Pancreas (tissue), 10 donors: ENCODE measurements around the gene TRRAP. TPM values are rescaled to one million over a fixed set of nuclear protein-coding genes. Genes with fewer than 3 reads are reported as not detected.

Experiments used
- ATAC-seq, 4 donors: fragments of 200-7000 bp; cut with Tn5 transposase; one replicate each; pipeline versions ENCODE4 v1.8.0 to v1.9.1; 2020; ENCODE audit warnings: mild to moderate bottlenecking in 4 of 4, moderate library complexity in 4 of 4
- DNase-seq, 6 donors: peaks; one replicate each; pipeline ENCODE4 v3.0.0-alpha.2; 2020
- FAIRE-seq: peaks from 2 replicates; lab custom pipeline; 2012; peaks lifted over from hg19 to GRCh38; lab: Jason Lieb, UNC
- H3K27ac ChIP-seq, 4 donors: fragments of 200-600 bp; sonication (generic); 1 replicate in 3 of 4; 2 replicates in 1 of 4; pipeline versions ENCODE4 v1.5.0 to v1.8.0; 2020
- H3K27me3 ChIP-seq, 4 donors: fragments of 200-600 bp; one replicate each; pipeline ENCODE4 v1.8.0; 2021
- H3K36me3 ChIP-seq, 3 donors: fragments of 200-600 bp; sonication (generic) in 1 of 3; one replicate each; pipeline versions ENCODE4 v1.5.0 to v1.8.0; 2020 to 2021
- H3K4me1 ChIP-seq, 3 donors: fragments of 200-600 bp; one replicate each; pipeline ENCODE4 v1.8.0; 2021
- H3K4me3 ChIP-seq, 4 donors: fragments of 200-600 bp; sonication (generic) in 2 of 4; one replicate each; pipeline versions ENCODE4 v1.5.0 to v1.8.0; 2020 to 2021
- H3K9me3 ChIP-seq, 4 donors: fragments of 200-600 bp; one replicate each; pipeline ENCODE4 v1.8.0; 2021
- CTCF ChIP-seq, 4 donors: fragments of 200-600 bp; sonication (generic) in 3 of 4; IDR thresholded peaks; one replicate each; pipeline versions ENCODE4 v1.5.0 to v1.8.0; 2021; ENCODE audit warnings: antibody characterized with exemption in 4 of 4
- WGBS, 2 donors: extraction: QIAGEN DNeasy Blood & Tissue Kit; methylation state at CpG; one replicate each; pipeline ENCODE4 v1.1.7; 2013; 5-methylcytosine and 5-hydroxymethylcytosine counted together
- intact Hi-C, 3 donors: fragments of 100-400 bp; cut with DNase I; formaldehyde crosslinking; loops; one replicate each; pipeline versions ENCODE4 v1.11.1 to v1.14.2; 2022
- polyA plus RNA-seq, 2 donors: library from polyadenylated mRNA; stranded (reverse); fragments of 200-250 nt; gene quantifications; one replicate each; pipeline ENCODE4 v1.2.3, GENCODE V29; 2013
- total RNA-seq, 6 donors: library from RNA; stranded (reverse); fragmentation: NEBNext Ultra II Directional in 4 of 6; extraction: Animal tissue kit (Norgen Biotek cat#: 25700) in 4 of 6; gene quantifications; one replicate each; pipeline versions ENCODE4 v1.2.1 to v1.2.4, GENCODE V29; 2021 to 2023
- donor health status: healthy with polysubstance abuse.
- donor health status: DM: no; HTN: no; CAD: no; lungs with moderate emphysema.
- donor health status: DM: no; HTN: no; CAD: no.
- donor health status: control.
- donor health status: control.
- donor health status: Bipolar disorder and iron deficiency.
- donor health status: DM: yes; HTN: yes; CAD: no.
- donor health status: DM: no; HTN: no; CAD: no.
- donor health status: DM: no; HTN: no; CAD: no.
- donor health status: DM: yes; HTN: yes; CAD: no.

TRRAP gene
- total and polyA plus RNA-seq, 8 donors, result 10.2 to 25.1 (median 15.6) TPM

GRCh38 chr7:99004781-99005500 lies 126.6 kb downstream of the TRRAP start:
- H3K4me1 ChIP-seq, result no peaks in the 10 kb centered on the region
- no peak for DNase-seq
- no peak for TF ChIP-seq CTCF (IDR thresholded peaks at IDR 0.05)
- peaks cover 0 to 65% (median 9%) of the 10 kb centered on the region in 3 donors for H3K36me3 ChIP-seq
- FAIRE-seq, result no peak
- whole genome bisulfite sequencing, 2 donors, result 91 to 95% methylated on average over 26 of the region's 26 CpGs
- ATAC-seq, result no peak
- no peaks in the 10 kb centered on the region for H3K9me3 ChIP-seq
- H3K27me3 ChIP-seq, result no peaks in the 10 kb centered on the region
- H3K27ac ChIP-seq, result no peak overlapping the region
- intact Hi-C loops, result no loop called here
- no peak overlapping the region for H3K4me3 ChIP-seq

- TF ChIP-seq CTCF (IDR thresholded peaks at IDR 0.05), result no peak
- intact Hi-C loops, result no loop called here
- no peaks in the 10 kb centered on the region for H3K4me1 ChIP-seq
- no peak for DNase-seq
- H3K36me3 ChIP-seq, result peaks cover 0 to 67% (median 6%) of the 10 kb centered on the region in 3 donors
- H3K9me3 ChIP-seq, result no peaks in the 10 kb centered on the region
- no peak overlapping the region for H3K27ac ChIP-seq
- peak in 1 of 4 donors; percentile 32 for ATAC-seq
- 81 to 83% methylated on average over 15 of the region's 15 CpGs for WGBS, 2 donors
- no peak for FAIRE-seq
- no peaks in the 10 kb centered on the region for H3K27me3 ChIP-seq
- no peak overlapping the region for H3K4me3 ChIP-seq
Measured at GRCh38 chr7:99005776-99006175, 127.4 kb downstream of the TRRAP start.

GRCh38 chr7:99006739-99007424 lies 128.6 kb downstream of the TRRAP start:
- no peak for DNase-seq
- Histone ChIP-seq H3K4me1 (no peaks in the 10 kb centered on the region), H3K4me3 (no peak overlapping the region), H3K27ac (no peak overlapping the region), H3K27me3 (no peaks in the 10 kb centered on the region), H3K9me3 (no peaks in the 10 kb centered on the region), H3K36me3 (peaks cover 5 to 74% (median 15%) of the 10 kb centered on the region in 3 donors)
- WGBS, 2 donors, result 94 to 96% methylated on average over 11 of the region's 11 CpGs
- ATAC-seq, result no peak
- no peak for FAIRE-seq
- TF ChIP-seq CTCF (IDR thresholded peaks at IDR 0.05), result no peak
- intact Hi-C loops, result no loop called here

GRCh38 chr7:99008181-99008631 lies 129.9 kb downstream of the TRRAP start:
- H3K27me3 ChIP-seq, result no peaks in the 10 kb centered on the region
- no peaks in the 10 kb centered on the region for H3K4me1 ChIP-seq
- intact Hi-C loops, result no loop called here
- 95 to 97% methylated on average over 23 of the region's 23 CpGs for WGBS, 2 donors
- DNase-seq, result no peak
- peaks cover 5 to 83% (median 28%) of the 10 kb centered on the region in 3 donors for H3K36me3 ChIP-seq
- no peak for FAIRE-seq
- no peaks in the 10 kb centered on the region for H3K9me3 ChIP-seq
- no peak for TF ChIP-seq CTCF (IDR thresholded peaks at IDR 0.05)
- no peak for ATAC-seq
- H3K27ac ChIP-seq, result no peak overlapping the region
- H3K4me3 ChIP-seq, result no peak overlapping the region
